MV-4-11 (cell line): ENCODE results near the gene CLEC9A.
A peak's percentile ranks its signal among the peaks of the same experiment; 100 is the strongest.

Source experiments
- DNase-seq: peaks from one replicate; lab custom pipeline; 2025; lab: John Stamatoyannopoulos, UW

The CLEC9A gene

GRCh38 chr12:10067264-10067663 lies 36.8 kb downstream of the CLEC9A start:
- no peak for DNase-seq

GRCh38 chr12:10067942-10068341 lies 37.5 kb downstream of the CLEC9A start:
- no peak for DNase-seq

GRCh38 chr12:10068644-10069043 lies 38.2 kb downstream of the CLEC9A start:
- DNase-seq, result peak; percentile 91

GRCh38 chr12:10069099-10069498 lies 38.6 kb downstream of the CLEC9A start:
- DNase-seq, result peak; percentile 90

- no peak for DNase-seq
These were observed 39.5 kb downstream of the CLEC9A start for GRCh38 chr12:10069976-10070375.

- DNase-seq, result no peak
These were observed 39.9 kb downstream of the CLEC9A start for GRCh38 chr12:10070380-10070779.

GRCh38 chr12:10072131-10072530 lies 41.6 kb downstream of the CLEC9A start:
- no peak for DNase-seq

- no peak for DNase-seq
These were observed 42.8 kb downstream of the CLEC9A start for GRCh38 chr12:10073261-10073660.

GRCh38 chr12:10075451-10075850 lies 45.0 kb downstream of the CLEC9A start:
- DNase-seq, result no peak

- peak; percentile 74 for DNase-seq
These were observed 51.8 kb downstream of the CLEC9A start for GRCh38 chr12:10082117-10082874.

GRCh38 chr12:10084733-10085132 lies 54.3 kb downstream of the CLEC9A start:
- no peak for DNase-seq

GRCh38 chr12:10086387-10086786 lies 55.9 kb downstream of the CLEC9A start:
- DNase-seq, result no peak

GRCh38 chr12:10088031-10088430 lies 57.5 kb downstream of the CLEC9A start:
- peak; percentile 34 for DNase-seq

- DNase-seq, result no peak
These were observed 58.7 kb downstream of the CLEC9A start for GRCh38 chr12:10088955-10089900.

- DNase-seq, result peak; percentile 57
These were observed 64.3 kb downstream of the CLEC9A start for GRCh38 chr12:10094646-10095395.

GRCh38 chr12:10095971-10096370 lies 65.5 kb downstream of the CLEC9A start:
- no peak for DNase-seq

- DNase-seq, result no peak
These were observed 67.0 kb downstream of the CLEC9A start for GRCh38 chr12:10097521-10097920.

GRCh38 chr12:10098791-10099190 lies 68.3 kb downstream of the CLEC9A start, which contains the start of gene CLEC1A:
CLEC1A (minus strand) TSS chr12:10098985; CDS start chr12:10098922, 63 bp downstream.
- DNase-seq, result no peak

GRCh38 chr12:10101042-10101579 lies 70.6 kb downstream of the CLEC9A start:
- peak; percentile 29 for DNase-seq

- DNase-seq, result peak; percentile 22
These were observed 71.3 kb downstream of the CLEC9A start for GRCh38 chr12:10101648-10102220.

- DNase-seq, result peak; percentile 93
These were observed 71.8 kb downstream of the CLEC9A start for GRCh38 chr12:10102322-10102721.
